Measurements from ENCODE around the gene ZBTB21.

ZBTB21 gene

GRCh38 chr21:41977034-41977950 lies 32.9 kb downstream of the ZBTB21 start:
- H3K9ac ChIP-seq = no peak overlapping the region
- no peak overlapping the region for H3K27ac ChIP-seq
- no peaks in the 10 kb centered on the region for H3K4me1 ChIP-seq (ENCODE audit: low read depth, poor library complexity, severe bottlenecking)
- H3K27me3 ChIP-seq (ENCODE audit: insufficient read depth, low read depth) = no peaks in the 10 kb centered on the region
- no peaks in the 10 kb centered on the region for H3K79me2 ChIP-seq (ENCODE audit: insufficient read depth, low read depth)
- no peaks in the 10 kb centered on the region for H3K36me3 ChIP-seq (ENCODE audit: insufficient read depth)
- no peaks in the 10 kb centered on the region for H4K20me1 ChIP-seq (ENCODE audit: insufficient read depth)
- no peak for TF ChIP-seq CTCF (conservative IDR thresholded peaks at IDR 0.05; ENCODE audit: low read depth, low read length)
- no peak overlapping the region for H3K4me2 ChIP-seq
- no peak overlapping the region for H3K4me3 ChIP-seq (IDR thresholded peaks at IDR 0.05; ENCODE audit: insufficient read depth, low read depth, low read length)
- H2AFZ ChIP-seq (ENCODE audit: low read depth) = no peak overlapping the region

GRCh38 chr21:41976611-41977010 lies 33.5 kb downstream of the ZBTB21 start:
- Histone ChIP-seq H3K36me3 (ENCODE audit: insufficient read depth) (no peaks in the 10 kb centered on the region), H4K20me1 (ENCODE audit: insufficient read depth) (no peaks in the 10 kb centered on the region), H3K4me2 (no peak overlapping the region), H3K4me3 (IDR thresholded peaks at IDR 0.05; ENCODE audit: insufficient read depth, low read depth, low read length) (no peak overlapping the region), H2AFZ (ENCODE audit: low read depth) (no peak overlapping the region), H3K9ac (no peak overlapping the region), H3K79me2 (ENCODE audit: insufficient read depth, low read depth) (no peaks in the 10 kb centered on the region), H3K4me1 (ENCODE audit: low read depth, poor library complexity, severe bottlenecking) (no peaks in the 10 kb centered on the region), H3K27me3 (ENCODE audit: insufficient read depth, low read depth) (no peaks in the 10 kb centered on the region), H3K27ac (no peak overlapping the region)
- TF ChIP-seq CTCF (conservative IDR thresholded peaks at IDR 0.05; ENCODE audit: low read depth, low read length) = no peak

GRCh38 chr21:41975391-41976272 lies 34.5 kb downstream of the ZBTB21 start:
- Histone ChIP-seq H3K4me1 (ENCODE audit: low read depth, poor library complexity, severe bottlenecking) (no peaks in the 10 kb centered on the region), H3K9ac (no peak overlapping the region), H3K4me3 (IDR thresholded peaks at IDR 0.05; ENCODE audit: insufficient read depth, low read depth, low read length) (no peak overlapping the region), H3K27ac (no peak overlapping the region), H4K20me1 (ENCODE audit: insufficient read depth) (no peaks in the 10 kb centered on the region), H2AFZ (ENCODE audit: low read depth) (no peak overlapping the region), H3K4me2 (no peak overlapping the region), H3K79me2 (ENCODE audit: insufficient read depth, low read depth) (no peaks in the 10 kb centered on the region), H3K36me3 (ENCODE audit: insufficient read depth) (no peaks in the 10 kb centered on the region), H3K27me3 (ENCODE audit: insufficient read depth, low read depth) (no peaks in the 10 kb centered on the region)
- TF ChIP-seq CTCF (conservative IDR thresholded peaks at IDR 0.05; ENCODE audit: low read depth, low read length) = no peak

DNA sequence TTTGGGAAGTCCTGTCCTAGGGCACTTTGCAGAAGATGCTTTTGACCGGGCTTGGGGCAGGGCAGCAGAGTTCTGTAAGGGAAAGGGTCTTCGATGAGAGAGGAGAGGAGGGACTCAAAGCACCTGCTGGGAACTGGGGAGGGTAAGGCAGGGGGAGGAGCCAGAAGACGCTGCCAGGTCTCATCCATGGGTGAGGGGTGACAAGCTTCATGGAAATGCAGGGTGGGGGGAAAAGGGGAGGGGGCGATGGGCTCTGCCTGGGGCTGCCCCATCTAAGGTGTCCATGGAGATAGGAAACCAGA lies 35.5 kb downstream of the ZBTB21 start:
- no peak overlapping the region for H3K4me2 ChIP-seq

More for the DNA sequence above, 35.5 kb downstream of the ZBTB21 start:
- Histone ChIP-seq H2AFZ (ENCODE audit: low read depth) (no peak overlapping the region), H4K20me1 (ENCODE audit: insufficient read depth) (no peaks in the 10 kb centered on the region), H3K4me3 (IDR thresholded peaks at IDR 0.05; ENCODE audit: insufficient read depth, low read depth, low read length) (no peak overlapping the region), H3K36me3 (ENCODE audit: insufficient read depth) (no peaks in the 10 kb centered on the region), H3K9ac (no peak overlapping the region), H3K27me3 (ENCODE audit: insufficient read depth, low read depth) (no peaks in the 10 kb centered on the region), H3K4me1 (ENCODE audit: low read depth, poor library complexity, severe bottlenecking) (no peaks in the 10 kb centered on the region), H3K27ac (no peak overlapping the region), H3K79me2 (ENCODE audit: insufficient read depth, low read depth) (no peaks in the 10 kb centered on the region)
- TF ChIP-seq CTCF (conservative IDR thresholded peaks at IDR 0.05; ENCODE audit: low read depth, low read length) = no peak
